ENCODE data around the gene ARHGDIB. TPM values are rescaled to one million over a fixed set of nuclear protein-coding genes. Genes with fewer than 3 reads are reported as not detected.

ARHGDIB gene
- total RNA-seq, 2 donors from 2014 or later: 40.2 to 65.9 TPM

- no peak for TF ChIP-seq POLR2A (IDR thresholded peaks at IDR 0.05)
- TF ChIP-seq POLR2AphosphoS5 (IDR thresholded peaks at IDR 0.05): no peak
- no peak for TF ChIP-seq CTCF (IDR thresholded peaks at IDR 0.05)
- H3K4me3 ChIP-seq: no peak within 1 kb of the TSS
- H3K27ac ChIP-seq: no peak within 1 kb of the TSS
- no peaks in the 10 kb centered on the region for H3K4me1 ChIP-seq (replicated peaks)
- no peak for DNase-seq (ENCODE audit: low spot score)
- intact Hi-C loops (cut with DNase I): no loop called here
- H3K9me3 ChIP-seq: no peaks in the 10 kb centered on the region
- H3K27me3 ChIP-seq (replicated peaks; ENCODE audit: insufficient read depth): no peaks in the 10 kb centered on the region
- 95% methylated on average over 3 of the region's 3 CpGs for WGBS
- no peaks in the 10 kb centered on the region for H3K36me3 ChIP-seq
Observed at GRCh38 chr12:14938301-14938700, 23.1 kb downstream of the ARHGDIB start, which contains the start of gene ERP27. TSS of gene ERP27 (minus strand) at chr12:14938537. CDS start at chr12:14938508, 29 bp downstream.

GRCh38 chr12:14937689-14938088 lies 23.7 kb downstream of the ARHGDIB start:
- no peak for DNase-seq (ENCODE audit: low spot score)
- no peaks in the 10 kb centered on the region for H3K36me3 ChIP-seq
- TF ChIP-seq POLR2A (IDR thresholded peaks at IDR 0.05) (no peak), CTCF (IDR thresholded peaks at IDR 0.05) (no peak), POLR2AphosphoS5 (IDR thresholded peaks at IDR 0.05) (no peak)
- no peaks in the 10 kb centered on the region for H3K9me3 ChIP-seq
- H3K27ac ChIP-seq: no peak overlapping the region
- H3K27me3 ChIP-seq (replicated peaks; ENCODE audit: insufficient read depth): no peaks in the 10 kb centered on the region
- intact Hi-C loops (cut with DNase I): no loop called here
- WGBS: 88% methylated on average over 1 of the region's 1 CpG
- no peak overlapping the region for H3K4me3 ChIP-seq
- H3K4me1 ChIP-seq (replicated peaks): no peaks in the 10 kb centered on the region

- no peak for TF ChIP-seq CTCF (IDR thresholded peaks at IDR 0.05)
- no peak for TF ChIP-seq POLR2AphosphoS5 (IDR thresholded peaks at IDR 0.05)
- no peak for TF ChIP-seq POLR2A (IDR thresholded peaks at IDR 0.05)
- Histone ChIP-seq H3K4me3 (no peak overlapping the region), H3K27me3 (replicated peaks; ENCODE audit: insufficient read depth) (no peaks in the 10 kb centered on the region), H3K27ac (no peak overlapping the region), H3K4me1 (replicated peaks) (no peaks in the 10 kb centered on the region), H3K9me3 (no peaks in the 10 kb centered on the region), H3K36me3 (no peaks in the 10 kb centered on the region)
- WGBS: 90% methylated on average over 3 of the region's 3 CpGs
- intact Hi-C loops (cut with DNase I): no loop called here
- no peak for DNase-seq (ENCODE audit: low spot score)
Observed at GRCh38 chr12:14937014-14937413, 24.4 kb downstream of the ARHGDIB start.

- intact Hi-C loops (cut with DNase I): no loop called here
- no peaks in the 10 kb centered on the region for H3K36me3 ChIP-seq
- 94% methylated on average over 6 of the region's 6 CpGs for WGBS
- peak overlapping the region in 1 of 2 donors; percentile 57 for H3K27ac ChIP-seq
- no peak for DNase-seq (ENCODE audit: low spot score)
- no peaks in the 10 kb centered on the region for H3K4me1 ChIP-seq (replicated peaks)
- TF ChIP-seq POLR2AphosphoS5 (IDR thresholded peaks at IDR 0.05): no peak
- no peak for TF ChIP-seq CTCF (IDR thresholded peaks at IDR 0.05)
- no peak for TF ChIP-seq POLR2A (IDR thresholded peaks at IDR 0.05)
- H3K4me3 ChIP-seq: no peak overlapping the region
- no peaks in the 10 kb centered on the region for H3K27me3 ChIP-seq (replicated peaks; ENCODE audit: insufficient read depth)
- H3K9me3 ChIP-seq: no peaks in the 10 kb centered on the region
Observed at GRCh38 chr12:14936224-14936861, 25.1 kb downstream of the ARHGDIB start.

GRCh38 chr12:14935031-14935430 lies 26.4 kb downstream of the ARHGDIB start:
- peak overlapping the region; percentile 57 for H3K27ac ChIP-seq
- H3K9me3 ChIP-seq: no peaks in the 10 kb centered on the region
- no peak for TF ChIP-seq POLR2A (IDR thresholded peaks at IDR 0.05)
- peak; percentile 71 for TF ChIP-seq POLR2AphosphoS5 (IDR thresholded peaks at IDR 0.05)
- H3K27me3 ChIP-seq (replicated peaks; ENCODE audit: insufficient read depth): no peaks in the 10 kb centered on the region
- DNase-seq (ENCODE audit: low spot score): peak; percentile 50
- H3K4me3 ChIP-seq: no peak overlapping the region
- intact Hi-C loops (cut with DNase I): no loop called here
- H3K36me3 ChIP-seq: no peaks in the 10 kb centered on the region
- WGBS: 20% methylated on average over 4 of the region's 4 CpGs
- no peaks in the 10 kb centered on the region for H3K4me1 ChIP-seq (replicated peaks)
